ENCODE measurements around the gene PEBP1. TPM values are rescaled to one million over a fixed set of nuclear protein-coding genes. Genes with fewer than 3 reads are reported as not detected.
A peak's percentile ranks its signal among the peaks of the same experiment; 100 is the strongest.

The PEBP1 gene
- total and polyA plus RNA-seq, 10 of the 15 experiments (the other 5 are each of a cell fraction or from before 2014, with no cell fraction given): 79.4 to 415 (median 206) TPM

GRCh38 chr12:118135788-118136558, at the start of gene PEBP1 (continued):
- TF ChIP-seq E2F8 (IDR thresholded peaks at IDR 0.05; ENCODE audit: low read depth, partially characterized antibody) (no peak), BRCA1 (IDR thresholded peaks at IDR 0.05; ENCODE audit: low read depth, low read length) (peak; percentile 60), HCFC1 (IDR thresholded peaks at IDR 0.05; ENCODE audit: low read length) (peak; percentile 39; the same call in 1 of the 2 replicates), BCL3 (IDR thresholded peaks at IDR 0.05; ENCODE audit: borderline replicate concordance, insufficient read depth, low read depth, low read length, poor library complexity, severe bottlenecking) (no peak), ZNF687 (IDR thresholded peaks at IDR 0.05) (peak; percentile 82), CTCF (IDR thresholded peaks at IDR 0.05 in 2 of 3, conservative IDR thresholded peaks at IDR 0.05 in 1 of 3; ENCODE audit: control insufficient read depth in 2 of 3, extremely low read depth in 1 of 3, insufficient read depth in 1 of 3, low read depth in 3 of 3, low read length in 3 of 3) (no peak), LARP7 (IDR thresholded peaks at IDR 0.05) (peak; percentile 89), IKZF1 (conservative IDR thresholded peaks at IDR 0.05) (peak; percentile 66), SUZ12 (IDR thresholded peaks at IDR 0.05; ENCODE audit: unreplicated experiment) (no peak), YY1 (IDR thresholded peaks at IDR 0.05; ENCODE audit: low read depth, low read length) (peak; percentile 50; the same call in 1 of the 2 replicates), ELK1 (IDR thresholded peaks at IDR 0.05; ENCODE audit: low read depth, low read length) (no peak), CEBPZ (IDR thresholded peaks at IDR 0.05; ENCODE audit: low read depth, low read length) (no peak)

Measured in GM12878 (cell line).